Measurements from ENCODE around the gene ZNF592. TPM values are rescaled to one million over a fixed set of nuclear protein-coding genes. Genes with fewer than 3 reads are reported as not detected.
A peak's percentile ranks its signal among the peaks of the same experiment; 100 is the strongest.

The ZNF592 gene
- total RNA-seq (ENCODE audit: insufficient read depth, low replicate concordance) = 7.2 TPM

GRCh38 chr15:84748274-84749110 lies at the start of gene ZNF592:
Gene ZNF592 (plus strand): TSS chr15:84748592. CDS start chr15:84782676, 34,084 bp downstream.
- DNase-seq (ENCODE audit: low spot score) = peak; percentile 78

- DNase-seq (ENCODE audit: low spot score) = no peak
Measured at GRCh38 chr15:84699538-84700191, 48.7 kb upstream of the ZNF592 start.

GRCh38 chr15:84702961-84703482 lies 45.4 kb upstream of the ZNF592 start:
- peak; percentile 22 for DNase-seq (ENCODE audit: low spot score)

- no peak for DNase-seq (ENCODE audit: low spot score)
Measured at GRCh38 chr15:84703808-84704207, 44.6 kb upstream of the ZNF592 start.

GRCh38 chr15:84714372-84714771 lies 34.0 kb upstream of the ZNF592 start:
- no peak for DNase-seq (ENCODE audit: low spot score)

- DNase-seq (ENCODE audit: low spot score) = no peak
Measured at GRCh38 chr15:84714821-84715220, 33.6 kb upstream of the ZNF592 start.

GRCh38 chr15:84715441-84716035 lies 32.9 kb upstream of the ZNF592 start:
- DNase-seq (ENCODE audit: low spot score) = peak; percentile 42

- peak; percentile 98 for DNase-seq (ENCODE audit: low spot score)
Measured at GRCh38 chr15:84716036-84716732, 32.2 kb upstream of the ZNF592 start, which contains the start of gene SEC11A. Gene SEC11A (minus strand): TSS chr15:84716139. CDS start chr15:84716075, 64 bp downstream.

GRCh38 chr15:84721371-84721770 lies 27.0 kb upstream of the ZNF592 start:
- DNase-seq (ENCODE audit: low spot score) = no peak

GRCh38 chr15:84722628-84723027 lies 25.8 kb upstream of the ZNF592 start:
- DNase-seq (ENCODE audit: low spot score) = no peak

GRCh38 chr15:84725001-84725491 lies 23.3 kb upstream of the ZNF592 start:
- DNase-seq (ENCODE audit: low spot score) = peak; percentile 42

- no peak for DNase-seq (ENCODE audit: low spot score)
Measured at GRCh38 chr15:84727429-84727828, 21.0 kb upstream of the ZNF592 start.

GRCh38 chr15:84731774-84732173 lies 16.6 kb upstream of the ZNF592 start:
- DNase-seq (ENCODE audit: low spot score) = no peak

GRCh38 chr15:84734794-84735479 lies 13.5 kb upstream of the ZNF592 start:
- peak; percentile 67 for DNase-seq (ENCODE audit: low spot score)

- DNase-seq (ENCODE audit: low spot score) = peak; percentile 55
Measured at GRCh38 chr15:84735480-84736061, 12.8 kb upstream of the ZNF592 start.

- no peak for DNase-seq (ENCODE audit: low spot score)
Measured at GRCh38 chr15:84736375-84736774, 12.0 kb upstream of the ZNF592 start.

- DNase-seq (ENCODE audit: low spot score) = no peak
Measured at GRCh38 chr15:84737005-84737404, 11.4 kb upstream of the ZNF592 start.

GRCh38 chr15:84740691-84741090 lies 7.7 kb upstream of the ZNF592 start:
- DNase-seq (ENCODE audit: low spot score) = no peak

- DNase-seq (ENCODE audit: low spot score) = no peak
Measured at GRCh38 chr15:84741121-84741520, 7.3 kb upstream of the ZNF592 start.
